GM23338 (cell line): ENCODE data around the gene CD3G.

Experiments
- CTCF ChIP-seq, 2 experiments: fragments of 200-600 bp in 1 of 2; sonication (generic) in 1 of 2; conservative IDR thresholded peaks; 2 replicates each; pipeline versions ENCODE4 v1.5.1 to v1.6.1; 2016 to 2017; ENCODE audit warnings: antibody characterized with exemption in 2 of 2, low read depth in 2 of 2, mild to moderate bottlenecking in 2 of 2, moderate library complexity in 1 of 2
- REST ChIP-seq: IDR thresholded peaks from one replicate; pipeline ENCODE4 v1.6.1; 2018; ENCODE audit warnings: antibody characterized with exemption; ENCODE audit not compliant: unreplicated experiment

GRCh38 chr11:118373871-118374270 is 29.7 kb downstream of the CD3G start:
- no peak for TF ChIP-seq CTCF (conservative IDR thresholded peaks at IDR 0.05; ENCODE audit: low read depth in 2 of 2)
- TF ChIP-seq REST = no peak
